Fibroblast of skin of left quadriceps (primary cell): ENCODE data around the gene NFYA.
"Not testable (repeated sequence)": the region's sequence is repeated elsewhere in the genome, so short reads cannot be mapped to it uniquely, and the experiment has no call there.

Source experiments
- DNase-seq, 2 experiments: peaks; one replicate each; pipeline ENCODE4 v3.0.0-alpha.2; 2013; ENCODE audit warnings: low read depth in 2 of 2

The NFYA gene

DNA sequence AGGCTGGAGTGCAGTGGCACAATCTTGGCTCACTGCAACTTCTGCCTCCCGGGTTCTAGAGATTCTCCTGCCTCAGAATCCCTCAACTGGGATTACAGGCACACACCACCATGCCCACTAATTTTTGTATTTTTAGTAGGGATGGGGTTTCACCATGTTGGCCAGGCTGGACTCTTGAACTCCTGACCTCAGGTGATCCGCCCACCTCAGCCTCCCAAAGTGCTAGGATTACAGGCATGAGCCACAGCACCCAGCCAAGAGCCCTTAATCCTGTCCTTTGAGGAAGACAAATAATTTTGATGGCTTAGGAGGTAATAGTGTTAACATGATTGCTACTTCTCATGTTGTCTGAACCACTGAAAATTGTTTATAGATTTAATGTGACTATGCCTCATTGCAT, 42.3 kb downstream of the NFYA start:
- DNase-seq: not testable (repeated sequence)

DNA sequence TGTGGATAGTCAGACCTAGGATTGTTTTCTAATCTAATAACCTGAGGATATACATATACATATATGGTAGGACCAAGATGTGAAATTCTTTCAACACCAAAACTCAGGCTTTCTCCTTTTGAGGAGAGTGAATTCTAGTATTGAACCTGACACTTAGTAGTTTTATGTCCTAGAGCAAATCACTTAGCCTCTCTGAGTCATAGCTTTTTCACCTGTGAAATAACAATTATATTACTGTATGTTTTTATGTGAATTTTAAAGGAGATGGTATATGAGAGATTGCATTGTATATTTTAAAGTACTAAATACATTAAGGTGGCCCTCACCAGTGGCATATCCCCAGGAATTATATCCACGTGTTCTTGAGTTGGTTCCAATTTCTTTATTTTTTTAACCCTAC, 46.7 kb downstream of the NFYA start:
- no peak for DNase-seq

DNA sequence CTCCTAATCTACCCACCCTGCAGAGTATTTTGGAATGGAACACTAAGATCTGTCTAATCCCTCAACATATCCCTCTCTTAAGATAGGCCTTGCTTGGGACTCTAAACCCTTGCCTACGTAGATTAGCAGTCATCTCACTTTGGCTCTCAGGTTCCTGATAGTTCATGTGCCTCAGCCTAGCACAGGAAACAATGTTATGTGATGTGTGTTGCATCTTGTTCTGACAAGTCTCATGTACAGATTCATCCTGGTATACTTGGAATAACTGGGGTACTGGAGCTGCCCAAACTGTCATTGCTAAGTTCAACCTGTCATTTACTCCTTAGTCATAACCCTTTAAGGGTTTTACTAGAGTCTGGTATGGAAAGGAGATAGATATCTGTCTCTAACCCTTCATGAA, 47.3 kb downstream of the NFYA start:
- DNase-seq: no peak

DNA sequence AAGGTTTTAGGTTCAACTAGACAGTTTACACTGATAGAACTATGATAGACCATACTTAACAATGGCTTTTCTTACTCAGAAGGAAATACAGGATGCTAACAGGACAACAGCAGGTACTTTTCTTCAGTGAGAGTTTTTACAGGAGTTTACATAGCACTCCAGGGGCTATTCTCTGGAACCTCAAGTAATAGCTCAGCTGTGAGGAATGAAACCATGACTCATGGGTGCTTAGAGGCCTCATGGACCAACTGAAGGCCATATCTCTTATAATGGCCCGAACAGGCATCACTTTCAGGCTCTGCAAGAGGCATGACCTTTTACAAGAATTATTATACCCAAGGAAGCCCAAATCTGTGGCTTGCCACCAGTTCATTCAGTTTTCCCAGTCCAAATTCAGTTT, 49.6 kb downstream of the NFYA start:
- DNase-seq: no peak

DNA sequence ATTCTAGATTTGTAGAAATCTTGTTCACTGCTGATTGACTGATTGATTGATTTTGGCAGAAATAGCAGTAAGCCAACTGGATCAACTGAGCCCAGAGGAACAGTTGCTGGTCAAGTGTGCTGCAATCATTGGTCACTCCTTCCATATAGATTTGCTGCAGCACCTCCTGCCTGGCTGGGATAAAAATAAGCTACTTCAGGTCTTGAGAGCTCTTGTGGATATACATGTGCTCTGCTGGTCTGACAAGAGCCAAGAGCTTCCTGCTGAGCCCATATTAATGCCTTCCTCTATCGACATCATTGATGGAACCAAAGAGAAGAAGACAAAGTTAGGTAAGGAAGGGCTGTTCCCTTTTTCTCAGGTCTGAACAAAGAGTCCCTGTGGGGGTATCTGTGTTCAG, 50.1 kb downstream of the NFYA start:
- DNase-seq: no peak

DNA sequence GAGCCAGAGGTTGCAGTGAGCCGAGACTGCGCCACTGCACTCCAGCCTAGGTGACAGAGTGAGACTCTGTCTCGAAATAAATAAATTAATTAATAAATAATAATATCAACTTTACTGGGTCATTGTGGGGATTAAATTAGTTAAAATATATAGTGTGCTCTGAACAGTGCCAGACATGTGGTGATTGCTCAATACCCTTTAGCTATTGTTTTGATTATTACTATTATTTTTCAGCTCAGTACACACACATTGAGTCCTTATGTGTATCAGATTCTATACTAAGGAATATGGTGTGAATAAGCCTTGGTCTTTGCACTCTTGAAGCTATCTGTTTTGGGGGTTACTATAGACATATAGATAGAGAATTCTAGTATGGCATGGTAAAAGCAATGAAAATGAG, 52.5 kb downstream of the NFYA start:
- no peak for DNase-seq

DNA sequence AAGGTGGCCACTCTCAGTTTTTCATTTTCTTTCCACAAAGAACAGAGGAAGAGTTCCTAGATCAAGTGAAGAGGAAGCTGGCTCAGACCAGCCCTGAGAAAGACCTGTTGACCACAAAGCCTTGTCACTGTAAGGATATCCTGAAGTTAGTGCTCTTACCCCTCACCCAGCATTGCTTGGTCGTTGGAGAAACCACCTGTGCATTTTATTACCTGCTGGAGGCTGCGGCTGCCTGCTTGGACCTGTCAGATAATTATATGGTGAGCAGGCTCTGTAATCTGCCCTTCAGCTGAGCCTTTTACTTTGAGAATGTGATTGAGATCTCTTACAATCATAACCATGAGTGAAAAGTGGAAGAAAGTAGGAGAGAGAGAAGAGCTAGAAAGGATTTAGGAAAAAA, 59.5 kb downstream of the NFYA start:
- no peak for DNase-seq

DNA sequence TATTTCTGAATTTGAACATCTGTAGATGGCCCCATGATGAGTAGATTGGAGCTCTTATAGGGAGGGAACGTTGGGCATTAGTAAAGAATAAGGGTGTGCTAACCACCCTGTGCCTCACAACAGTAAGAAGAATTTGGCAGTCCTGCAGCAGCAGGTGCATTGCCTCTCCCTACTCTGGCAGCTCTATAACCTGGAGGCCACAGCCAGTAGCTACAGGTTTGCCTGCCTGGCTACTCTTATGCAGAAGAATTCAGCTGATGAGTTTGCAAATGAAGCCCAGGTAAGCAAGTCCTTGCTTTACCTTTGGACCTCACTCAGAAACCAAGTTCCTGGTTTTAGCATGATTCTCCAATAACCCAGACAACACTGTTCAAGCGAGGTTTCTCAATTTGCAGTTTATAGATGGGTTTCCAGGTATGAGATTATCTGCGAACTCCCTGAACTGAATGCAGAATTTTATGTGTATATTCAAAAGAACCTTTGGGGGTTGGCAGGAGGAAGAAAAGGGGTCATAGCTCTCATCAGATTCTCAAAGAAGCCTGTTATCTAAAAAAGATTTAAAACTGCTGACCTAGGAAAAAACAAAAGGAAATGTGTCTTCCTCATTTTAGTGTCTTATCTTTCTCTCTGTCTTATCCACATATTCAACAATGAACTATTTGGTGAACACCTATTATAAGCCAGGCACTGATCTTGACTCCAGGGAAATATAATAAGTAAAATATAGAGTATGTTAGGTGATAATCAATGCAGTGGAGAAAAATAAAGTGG, 62.5 kb downstream of the NFYA start:
- DNase-seq: no peak

DNA sequence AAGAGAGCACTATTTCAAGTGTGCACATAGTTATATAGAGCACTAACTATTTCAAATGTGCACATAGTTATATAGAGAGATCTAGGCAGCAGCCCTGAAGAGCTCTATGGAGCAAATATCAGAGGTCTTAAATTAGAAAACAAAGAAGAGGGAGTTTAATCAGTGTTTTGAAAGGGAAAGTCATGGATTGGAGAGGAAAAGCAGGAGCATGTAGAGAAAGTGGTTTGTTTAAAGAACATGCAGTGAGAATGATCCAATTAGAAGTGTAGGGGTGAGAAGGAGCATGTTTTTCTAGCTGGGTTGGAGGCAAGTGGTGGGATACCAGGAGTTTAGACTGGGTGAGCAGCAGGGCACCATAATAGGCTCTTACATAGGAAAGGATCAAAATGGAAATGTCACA, 64.1 kb downstream of the NFYA start:
- no peak for DNase-seq

DNA sequence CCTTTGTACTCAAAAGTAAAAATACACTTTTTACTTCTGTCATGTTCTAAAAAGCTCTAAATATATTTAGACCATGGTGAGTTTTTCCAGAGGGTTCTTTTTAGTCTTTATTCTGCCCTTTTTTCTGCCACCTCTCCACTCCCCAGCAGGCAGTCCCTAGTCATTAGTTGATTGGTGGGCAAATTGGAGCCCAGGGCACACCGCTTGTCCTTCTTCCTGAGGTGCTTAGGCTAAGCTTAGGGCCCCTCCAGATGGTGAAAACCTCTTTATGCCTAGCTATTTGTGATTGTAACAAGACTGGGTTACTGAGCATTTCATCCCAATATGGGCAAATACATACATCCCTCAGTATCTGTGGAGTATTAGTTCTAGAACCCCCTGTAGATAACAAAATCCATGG, 75.1 kb downstream of the NFYA start:
- DNase-seq: no peak
